ENCODE measurements around the gene UPF2. TPM values are rescaled to one million over a fixed set of nuclear protein-coding genes. Genes with fewer than 3 reads are reported as not detected.

Gene UPF2
- polyA plus RNA-seq, 1 donor from 2014 or later, result 14.3 TPM

GRCh38 chr10:11901833-11902475, 140.7 kb downstream of the UPF2 start:
- Histone ChIP-seq H2AFZ (ENCODE audit: low read depth, low read length) (no peak overlapping the region), H3K9ac (ENCODE audit: low read length) (no peak overlapping the region), H3F3A (ENCODE audit: insufficient read depth, low read length, poor library complexity, severe bottlenecking) (no peaks in the 10 kb centered on the region), H3K9me3 (ENCODE audit: low read length) (no peaks in the 10 kb centered on the region), H3K4me2 (ENCODE audit: low read length) (no peak overlapping the region), H3K4me3 (ENCODE audit: low read length) (no peak overlapping the region), H3K9me2 (ENCODE audit: insufficient read depth, low read length) (no peaks in the 10 kb centered on the region), H3K27me3 (ENCODE audit: insufficient read depth, low read depth, low read length) (no peaks in the 10 kb centered on the region), H3K27ac (ENCODE audit: low read length) (no peak overlapping the region), H3K79me2 (replicated peaks; ENCODE audit: insufficient read depth, low read length) (no peaks in the 10 kb centered on the region), H3K36me3 (ENCODE audit: insufficient read depth, low read length) (no peaks in the 10 kb centered on the region), H4K20me1 (ENCODE audit: insufficient read depth) (no peaks in the 10 kb centered on the region)
- TF ChIP-seq TAF1 (IDR thresholded peaks at IDR 0.05; ENCODE audit: low read depth) (no peak), RAD21 (conservative IDR thresholded peaks at IDR 0.05) (no peak), EP300 (conservative IDR thresholded peaks at IDR 0.05; ENCODE audit: poor library complexity, severe bottlenecking) (no peak), MXI1 (conservative IDR thresholded peaks at IDR 0.05; ENCODE audit: poor library complexity, severe bottlenecking) (no peak), SMC3 (conservative IDR thresholded peaks at IDR 0.05; ENCODE audit: poor library complexity) (no peak), POLR2AphosphoS5 (IDR thresholded peaks at IDR 0.05) (no peak), EZH2 (IDR thresholded peaks at IDR 0.05; ENCODE audit: borderline replicate concordance, insufficient read depth, low read length, poor library complexity, severe bottlenecking) (no peak)
- TF ChIP-seq, protein P1, sequence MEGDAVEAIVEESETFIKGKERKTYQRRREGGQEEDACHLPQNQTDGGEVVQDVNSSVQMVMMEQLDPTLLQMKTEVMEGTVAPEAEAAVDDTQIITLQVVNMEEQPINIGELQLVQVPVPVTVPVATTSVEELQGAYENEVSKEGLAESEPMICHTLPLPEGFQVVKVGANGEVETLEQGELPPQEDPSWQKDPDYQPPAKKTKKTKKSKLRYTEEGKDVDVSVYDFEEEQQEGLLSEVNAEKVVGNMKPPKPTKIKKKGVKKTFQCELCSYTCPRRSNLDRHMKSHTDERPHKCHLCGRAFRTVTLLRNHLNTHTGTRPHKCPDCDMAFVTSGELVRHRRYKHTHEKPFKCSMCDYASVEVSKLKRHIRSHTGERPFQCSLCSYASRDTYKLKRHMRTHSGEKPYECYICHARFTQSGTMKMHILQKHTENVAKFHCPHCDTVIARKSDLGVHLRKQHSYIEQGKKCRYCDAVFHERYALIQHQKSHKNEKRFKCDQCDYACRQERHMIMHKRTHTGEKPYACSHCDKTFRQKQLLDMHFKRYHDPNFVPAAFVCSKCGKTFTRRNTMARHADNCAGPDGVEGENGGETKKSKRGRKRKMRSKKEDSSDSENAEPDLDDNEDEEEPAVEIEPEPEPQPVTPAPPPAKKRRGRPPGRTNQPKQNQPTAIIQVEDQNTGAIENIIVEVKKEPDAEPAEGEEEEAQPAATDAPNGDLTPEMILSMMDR (IDR thresholded peaks at IDR 0.05; ENCODE audit: poor library complexity, severe bottlenecking), result no peak
- TF ChIP-seq, protein P2, sequence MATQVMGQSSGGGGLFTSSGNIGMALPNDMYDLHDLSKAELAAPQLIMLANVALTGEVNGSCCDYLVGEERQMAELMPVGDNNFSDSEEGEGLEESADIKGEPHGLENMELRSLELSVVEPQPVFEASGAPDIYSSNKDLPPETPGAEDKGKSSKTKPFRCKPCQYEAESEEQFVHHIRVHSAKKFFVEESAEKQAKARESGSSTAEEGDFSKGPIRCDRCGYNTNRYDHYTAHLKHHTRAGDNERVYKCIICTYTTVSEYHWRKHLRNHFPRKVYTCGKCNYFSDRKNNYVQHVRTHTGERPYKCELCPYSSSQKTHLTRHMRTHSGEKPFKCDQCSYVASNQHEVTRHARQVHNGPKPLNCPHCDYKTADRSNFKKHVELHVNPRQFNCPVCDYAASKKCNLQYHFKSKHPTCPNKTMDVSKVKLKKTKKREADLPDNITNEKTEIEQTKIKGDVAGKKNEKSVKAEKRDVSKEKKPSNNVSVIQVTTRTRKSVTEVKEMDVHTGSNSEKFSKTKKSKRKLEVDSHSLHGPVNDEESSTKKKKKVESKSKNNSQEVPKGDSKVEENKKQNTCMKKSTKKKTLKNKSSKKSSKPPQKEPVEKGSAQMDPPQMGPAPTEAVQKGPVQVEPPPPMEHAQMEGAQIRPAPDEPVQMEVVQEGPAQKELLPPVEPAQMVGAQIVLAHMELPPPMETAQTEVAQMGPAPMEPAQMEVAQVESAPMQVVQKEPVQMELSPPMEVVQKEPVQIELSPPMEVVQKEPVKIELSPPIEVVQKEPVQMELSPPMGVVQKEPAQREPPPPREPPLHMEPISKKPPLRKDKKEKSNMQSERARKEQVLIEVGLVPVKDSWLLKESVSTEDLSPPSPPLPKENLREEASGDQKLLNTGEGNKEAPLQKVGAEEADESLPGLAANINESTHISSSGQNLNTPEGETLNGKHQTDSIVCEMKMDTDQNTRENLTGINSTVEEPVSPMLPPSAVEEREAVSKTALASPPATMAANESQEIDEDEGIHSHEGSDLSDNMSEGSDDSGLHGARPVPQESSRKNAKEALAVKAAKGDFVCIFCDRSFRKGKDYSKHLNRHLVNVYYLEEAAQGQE (IDR thresholded peaks at IDR 0.05; ENCODE audit: borderline replicate concordance), result no peak

- no peak overlapping the region for H3K27ac ChIP-seq (ENCODE audit: low read length)
- no peaks in the 10 kb centered on the region for H3K36me3 ChIP-seq (ENCODE audit: insufficient read depth, low read length)
- no peaks in the 10 kb centered on the region for H4K20me1 ChIP-seq (ENCODE audit: insufficient read depth)
- H3K27me3 ChIP-seq (ENCODE audit: insufficient read depth, low read depth, low read length), result no peaks in the 10 kb centered on the region
- no peak overlapping the region for H3K4me3 ChIP-seq (ENCODE audit: low read length)
- no peak for TF ChIP-seq EZH2 (IDR thresholded peaks at IDR 0.05; ENCODE audit: borderline replicate concordance, insufficient read depth, low read length, poor library complexity, severe bottlenecking)
- no peak for TF ChIP-seq POLR2AphosphoS5 (IDR thresholded peaks at IDR 0.05)
- TF ChIP-seq RAD21 (conservative IDR thresholded peaks at IDR 0.05), result no peak
- TF ChIP-seq, protein P2 (IDR thresholded peaks at IDR 0.05; ENCODE audit: borderline replicate concordance), result no peak
- no peak for TF ChIP-seq TAF1 (IDR thresholded peaks at IDR 0.05; ENCODE audit: low read depth)
- TF ChIP-seq MXI1 (conservative IDR thresholded peaks at IDR 0.05; ENCODE audit: poor library complexity, severe bottlenecking), result no peak
- TF ChIP-seq SMC3 (conservative IDR thresholded peaks at IDR 0.05; ENCODE audit: poor library complexity), result no peak
- TF ChIP-seq, protein P1 (IDR thresholded peaks at IDR 0.05; ENCODE audit: poor library complexity, severe bottlenecking), result no peak
- H3K9me3 ChIP-seq (ENCODE audit: low read length), result no peaks in the 10 kb centered on the region
- H2AFZ ChIP-seq (ENCODE audit: low read depth, low read length), result no peak overlapping the region
- H3K79me2 ChIP-seq (replicated peaks; ENCODE audit: insufficient read depth, low read length), result no peaks in the 10 kb centered on the region
- no peak overlapping the region for H3K9ac ChIP-seq (ENCODE audit: low read length)
- no peak overlapping the region for H3K4me2 ChIP-seq (ENCODE audit: low read length)
- H3F3A ChIP-seq (ENCODE audit: insufficient read depth, low read length, poor library complexity, severe bottlenecking), result no peaks in the 10 kb centered on the region
- no peaks in the 10 kb centered on the region for H3K9me2 ChIP-seq (ENCODE audit: insufficient read depth, low read length)
Measured at GRCh38 chr10:11901454-11901832, 141.2 kb downstream of the UPF2 start.
